ENCODE results near the gene DNAJB9. TPM values are rescaled to one million over a fixed set of nuclear protein-coding genes. Genes with fewer than 3 reads are reported as not detected.

DNAJB9 gene
- total RNA-seq, 1 donor from 2014 or later = 26.6 TPM

GRCh38 chr7:108525985-108526767 lies 43.5 kb upstream of the DNAJB9 start, which contains the start of gene PNPLA8:
Gene PNPLA8 (minus strand): TSS chr7:108526135. CDS start chr7:108515491, 10,644 bp downstream.
- H3K4me1 Mint-ChIP-seq = peaks cover 26% of the 10 kb centered on the region
- H2AFZ ChIP-seq (replicated peaks) = peak within 1 kb of the TSS; percentile 81
- H3K27ac ChIP-seq = peak within 1 kb of the TSS; percentile 92
- H3K4me2 ChIP-seq = peak within 1 kb of the TSS; percentile 90
- H4K20me1 ChIP-seq (ENCODE audit: low read depth) = peaks cover 7% of the 10 kb centered on the region
- peak; percentile 99 for DNase-seq (ENCODE audit: low spot score)
- no peaks in the 10 kb centered on the region for H3K9me3 Mint-ChIP-seq
- no peak for TF ChIP-seq CTCF (IDR thresholded peaks at IDR 0.05)
- TF ChIP-seq EZH2phosphoT487 (IDR thresholded peaks at IDR 0.05) = no peak
- TF ChIP-seq EZH2 (IDR thresholded peaks at IDR 0.05) = no peak
- H3K36me3 ChIP-seq = no peaks in the 10 kb centered on the region
- H3F3A ChIP-seq (ENCODE audit: low read depth) = peaks cover 43% of the 10 kb centered on the region
- peak within 1 kb of the TSS; percentile 34 for H3K9ac ChIP-seq
- no peaks in the 10 kb centered on the region for H3K9me3 ChIP-seq (ENCODE audit: low read depth)
- H3K4me1 ChIP-seq = peaks cover 35% of the 10 kb centered on the region
- H3K27me3 Mint-ChIP-seq (ENCODE audit: insufficient read depth, low read depth) = peaks cover 5% of the 10 kb centered on the region
- H3K79me2 ChIP-seq (ENCODE audit: low read depth) = peaks cover 43% of the 10 kb centered on the region
- H3K27ac Mint-ChIP-seq = peak within 1 kb of the TSS; percentile 67
- H3K4me3 Mint-ChIP-seq = peak within 1 kb of the TSS; percentile 94
- H3K4me3 ChIP-seq = peak within 1 kb of the TSS; percentile 74
- H3K36me3 Mint-ChIP-seq = no peaks in the 10 kb centered on the region
- no peaks in the 10 kb centered on the region for H3K27me3 ChIP-seq

- peaks cover 43% of the 10 kb centered on the region for H3F3A ChIP-seq (ENCODE audit: low read depth)
- TF ChIP-seq EZH2 (IDR thresholded peaks at IDR 0.05) (no peak), CTCF (IDR thresholded peaks at IDR 0.05) (no peak), EZH2phosphoT487 (IDR thresholded peaks at IDR 0.05) (no peak)
Measured at GRCh38 chr7:108526768-108527017, 43.0 kb upstream of the DNAJB9 start.

GRCh38 chr7:108528183-108528712 lies 41.4 kb upstream of the DNAJB9 start:
- H3K4me1 Mint-ChIP-seq = peaks cover 21% of the 10 kb centered on the region
- no peaks in the 10 kb centered on the region for H4K20me1 ChIP-seq (ENCODE audit: low read depth)
- no peak for DNase-seq (ENCODE audit: low spot score)
- H3K4me1 ChIP-seq = peaks cover 26% of the 10 kb centered on the region
- H3K36me3 Mint-ChIP-seq = no peaks in the 10 kb centered on the region
- no peaks in the 10 kb centered on the region for H3K9me3 ChIP-seq (ENCODE audit: low read depth)
- peaks cover 43% of the 10 kb centered on the region for H3F3A ChIP-seq (ENCODE audit: low read depth)
- no peak overlapping the region for H3K27ac ChIP-seq
- no peaks in the 10 kb centered on the region for H3K9me3 Mint-ChIP-seq
- no peak overlapping the region for H3K27ac Mint-ChIP-seq
- H3K79me2 ChIP-seq (ENCODE audit: low read depth) = peaks cover 22% of the 10 kb centered on the region
- H3K27me3 ChIP-seq = no peaks in the 10 kb centered on the region
- H3K4me3 Mint-ChIP-seq = no peak overlapping the region
- H3K36me3 ChIP-seq = no peaks in the 10 kb centered on the region
- H3K9ac ChIP-seq = no peak overlapping the region
- peaks cover 5% of the 10 kb centered on the region for H3K27me3 Mint-ChIP-seq (ENCODE audit: insufficient read depth, low read depth)
- H3K4me2 ChIP-seq = no peak overlapping the region
- TF ChIP-seq EZH2 (IDR thresholded peaks at IDR 0.05) (no peak), CTCF (IDR thresholded peaks at IDR 0.05) (no peak), EZH2phosphoT487 (IDR thresholded peaks at IDR 0.05) (no peak)
- no peak overlapping the region for H3K4me3 ChIP-seq
- H2AFZ ChIP-seq (replicated peaks) = no peak overlapping the region

More at GRCh38 chr7:108526768-108527017, 43.0 kb upstream of the DNAJB9 start:
- Mint-ChIP-seq H3K4me3 (peak overlapping the region; percentile 94), H3K4me1 (peaks cover 26% of the 10 kb centered on the region), H3K9me3 (no peaks in the 10 kb centered on the region), H3K36me3 (no peaks in the 10 kb centered on the region), H3K27me3 (ENCODE audit: insufficient read depth, low read depth) (peaks cover 5% of the 10 kb centered on the region), H3K27ac (peak overlapping the region; percentile 67)
- H3K9ac ChIP-seq = peak overlapping the region; percentile 34
- H3K4me3 ChIP-seq = peak overlapping the region; percentile 74
- peaks cover 35% of the 10 kb centered on the region for H3K4me1 ChIP-seq
- H3K36me3 ChIP-seq = no peaks in the 10 kb centered on the region
- peak overlapping the region; percentile 92 for H3K27ac ChIP-seq
- H4K20me1 ChIP-seq (ENCODE audit: low read depth) = peaks cover 7% of the 10 kb centered on the region
- no peaks in the 10 kb centered on the region for H3K27me3 ChIP-seq
- peaks cover 37% of the 10 kb centered on the region for H3K79me2 ChIP-seq (ENCODE audit: low read depth)
- H2AFZ ChIP-seq (replicated peaks) = peak overlapping the region; percentile 5
- H3K9me3 ChIP-seq (ENCODE audit: low read depth) = no peaks in the 10 kb centered on the region
- peak overlapping the region; percentile 90 for H3K4me2 ChIP-seq
- no peak for DNase-seq (ENCODE audit: low spot score)
